HG03095 (cell line): ENCODE data around the gene DMD.

Source experiments
- ATAC-seq: cut with Tn5 transposase; IDR thresholded peaks from one replicate; pipeline ENCODE4 v1.9.1; 2021; ENCODE audit warnings: moderate library complexity; ENCODE audit not compliant: unreplicated experiment

The DMD gene

GRCh38 chrX:31547816-31548215 is 1663.5 kb downstream of the DMD start:
- no peak for ATAC-seq

DNA sequence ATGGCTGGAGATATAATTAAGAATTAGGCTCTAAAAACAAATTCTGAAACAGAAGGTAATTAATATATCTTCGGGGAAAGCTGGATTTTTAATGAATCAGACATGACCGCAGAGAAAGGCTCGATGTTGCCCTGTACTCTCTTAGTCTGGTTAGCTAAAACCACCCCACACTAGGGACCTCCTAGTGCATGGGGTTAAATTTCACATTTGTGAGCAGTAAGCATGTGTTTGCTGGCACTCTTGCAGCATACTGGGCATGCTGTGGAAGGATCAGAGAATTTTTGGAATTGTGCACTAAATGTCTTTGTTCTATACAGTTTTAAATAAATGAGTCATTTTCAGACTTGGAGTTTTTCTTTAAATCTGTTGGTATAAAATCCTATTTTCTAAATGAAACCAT is 1663.9 kb downstream of the DMD start:
- ATAC-seq, result no peak

GRCh38 chrX:31546126-31546525 is 1665.2 kb downstream of the DMD start:
- no peak for ATAC-seq

GRCh38 chrX:31545726-31546125 is 1665.6 kb downstream of the DMD start:
- no peak for ATAC-seq

DNA sequence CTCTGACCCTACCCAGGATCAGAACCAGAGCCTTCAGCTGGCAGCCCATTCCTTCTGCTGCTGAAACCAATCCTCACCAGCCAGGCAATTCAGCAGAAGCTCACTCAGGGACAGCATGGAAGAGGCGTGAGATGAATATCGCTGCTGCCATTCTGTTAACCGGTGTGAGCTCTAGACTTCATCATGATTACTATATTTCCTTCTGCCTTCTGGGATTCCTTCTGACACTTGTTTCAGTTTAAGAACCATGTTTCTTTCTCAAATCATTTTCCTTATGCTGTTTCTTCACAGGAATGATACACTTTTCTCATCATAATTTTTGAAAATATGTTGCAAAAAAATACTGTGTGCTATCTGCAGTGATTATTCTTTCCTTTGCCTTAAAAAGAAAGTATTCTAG is 1666.2 kb downstream of the DMD start:
- no peak for ATAC-seq

DNA sequence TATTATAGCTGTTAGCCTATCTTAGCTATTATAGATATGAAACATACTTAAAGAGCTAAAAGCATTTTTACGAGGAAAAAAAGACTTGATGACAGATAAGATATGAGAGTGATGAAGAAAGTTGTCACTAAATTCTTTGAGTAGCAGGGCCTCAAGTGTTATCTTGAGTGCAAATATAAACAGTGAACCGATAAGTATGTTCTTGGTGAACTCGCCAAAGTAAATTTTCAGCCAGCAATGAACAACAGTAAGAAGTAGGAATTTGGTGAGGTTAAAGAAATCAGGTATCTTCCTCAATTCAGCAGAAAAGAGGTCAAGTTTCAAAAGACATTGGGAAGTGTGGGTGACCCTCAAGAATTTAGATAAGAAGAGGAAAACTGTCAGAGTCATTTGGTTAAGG is 1667.7 kb downstream of the DMD start:
- ATAC-seq, result no peak

GRCh38 chrX:31542566-31542965 is 1668.8 kb downstream of the DMD start:
- ATAC-seq, result no peak

DNA sequence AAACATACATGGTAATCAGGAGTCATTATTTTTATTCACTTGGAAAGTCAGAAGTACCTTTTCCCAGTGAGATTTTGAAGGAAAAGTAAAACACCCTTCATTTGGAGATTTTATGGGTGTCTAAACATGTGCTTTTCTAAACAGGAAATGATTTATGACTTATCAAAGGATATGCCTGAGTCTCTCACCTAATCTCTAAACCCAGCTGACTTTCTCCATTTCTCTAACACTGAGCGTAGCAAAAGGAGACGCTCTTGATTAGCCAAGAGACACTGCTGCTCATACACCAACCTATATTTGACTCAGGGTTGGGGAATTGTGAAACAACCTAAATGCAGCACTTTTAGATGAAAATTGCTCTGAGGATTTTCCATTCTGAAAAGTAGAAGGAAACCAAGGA is 1671.0 kb downstream of the DMD start:
- no peak for ATAC-seq

DNA sequence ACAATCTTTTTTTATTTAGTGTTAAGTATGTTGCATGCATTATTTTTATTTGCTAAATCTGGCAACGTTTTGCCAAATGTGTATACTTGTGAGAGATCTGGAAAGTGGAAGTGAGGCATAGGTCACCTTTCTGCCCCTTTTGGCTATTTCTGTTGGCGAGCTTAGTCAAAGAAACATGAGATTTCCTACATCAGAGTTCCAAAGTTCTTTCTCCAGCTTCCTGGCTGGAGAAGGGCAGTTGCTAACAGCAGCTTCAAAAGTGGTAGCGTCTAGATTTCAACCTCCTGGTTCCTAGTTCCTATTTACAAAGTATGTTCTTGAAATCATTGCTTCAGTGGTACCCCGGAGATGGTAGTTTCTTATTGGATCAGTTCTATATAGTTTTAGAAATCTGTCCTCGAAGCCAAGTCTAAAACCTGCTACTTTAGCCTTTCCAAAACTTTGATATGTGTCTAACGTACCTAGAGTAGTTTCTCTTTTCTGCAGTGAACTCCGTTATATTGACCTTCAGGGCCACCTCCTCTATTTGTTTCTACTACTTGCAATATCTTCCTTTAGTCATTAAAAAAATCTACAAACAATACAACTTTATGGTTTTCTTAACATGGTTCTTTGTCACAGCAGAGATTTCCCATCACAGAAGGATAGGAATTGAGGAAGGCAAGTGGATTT is 1683.8 kb downstream of the DMD start:
- no peak for ATAC-seq

- ATAC-seq, result no peak
Measured at GRCh38 chrX:31523884-31524536, 1687.3 kb downstream of the DMD start.

DNA sequence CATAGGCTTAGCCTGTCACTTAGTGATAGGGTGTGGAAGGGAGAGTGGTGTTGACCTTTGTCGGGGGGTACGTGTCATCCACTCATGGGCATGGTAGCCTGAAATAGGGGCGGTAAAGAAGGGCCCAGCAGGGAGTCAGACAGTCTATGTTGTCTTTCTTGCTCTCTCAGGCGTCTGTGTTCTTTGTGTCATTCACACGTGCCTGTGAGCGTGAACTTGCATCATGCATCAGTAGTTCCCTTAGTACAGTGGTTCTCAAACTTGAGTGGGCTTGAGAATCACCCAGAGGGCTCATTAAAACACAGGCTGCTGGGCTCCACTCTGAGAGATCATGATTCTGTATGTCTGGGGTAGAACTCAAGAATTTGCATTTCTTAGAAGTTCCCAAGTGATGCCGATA is 1688.6 kb downstream of the DMD start:
- ATAC-seq, result no peak

- no peak for ATAC-seq
Measured at GRCh38 chrX:31521941-31522340, 1689.4 kb downstream of the DMD start.

- ATAC-seq, result no peak
Measured at GRCh38 chrX:31516527-31516926, 1694.8 kb downstream of the DMD start.

GRCh38 chrX:31508338-31508737 is 1703.0 kb downstream of the DMD start:
- no peak for ATAC-seq

DNA sequence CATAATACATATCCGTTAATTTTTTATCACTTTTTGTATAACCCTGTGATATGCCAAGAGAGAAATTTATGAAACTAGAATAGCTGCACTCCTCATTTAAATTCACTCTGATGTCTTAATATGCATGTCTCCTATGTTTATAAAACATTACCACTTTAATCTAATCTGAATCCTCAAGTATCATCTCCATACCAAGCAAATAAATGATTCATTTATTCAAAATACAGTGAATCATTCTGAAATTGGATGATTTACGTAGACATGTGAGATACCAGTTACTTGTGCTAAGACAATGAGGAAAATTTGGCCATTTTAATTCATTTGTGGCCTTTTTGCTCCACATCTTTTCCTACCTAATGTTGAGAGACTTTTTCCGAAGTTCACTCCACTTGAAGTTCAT is 1704.4 kb downstream of the DMD start:
- ATAC-seq, result no peak

DNA sequence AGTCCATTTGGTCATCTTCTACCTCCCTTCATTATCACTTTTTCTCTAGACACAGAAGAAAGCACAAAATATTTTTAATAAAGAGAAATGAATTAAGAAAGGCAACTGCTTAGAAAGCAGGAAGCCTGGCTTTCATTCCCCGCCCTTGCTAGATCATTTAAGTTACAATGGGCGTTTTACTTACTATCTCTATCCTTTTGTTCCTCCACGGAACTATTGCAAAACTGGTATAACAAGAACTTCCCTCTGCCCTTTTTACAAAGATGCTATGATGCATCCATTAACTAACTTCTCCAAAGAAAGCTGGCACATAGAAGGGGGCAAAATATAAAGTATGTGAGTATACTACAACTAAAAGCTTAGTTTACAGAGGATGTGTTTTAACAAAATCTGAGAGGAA is 1705.0 kb downstream of the DMD start:
- no peak for ATAC-seq

DNA sequence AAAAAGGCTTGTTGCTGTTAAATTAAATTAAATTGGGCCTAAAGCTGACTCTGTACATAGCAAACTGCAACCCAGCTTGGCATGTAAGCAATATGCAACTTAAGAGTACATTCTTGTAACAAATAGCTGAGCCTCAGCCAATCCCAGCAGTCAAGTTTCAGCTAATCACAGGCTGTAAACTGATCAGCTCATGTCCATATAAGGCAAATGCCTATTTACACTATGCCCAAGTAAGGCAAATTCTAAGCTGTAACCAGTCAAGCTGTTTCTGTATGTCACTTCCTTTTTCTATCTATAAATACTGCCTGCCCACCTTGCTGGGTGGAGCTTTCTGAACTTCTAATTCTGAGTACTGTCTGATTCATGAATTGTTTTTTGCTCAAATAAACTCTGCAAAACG is 1710.4 kb downstream of the DMD start:
- ATAC-seq, result no peak

- ATAC-seq, result no peak
Measured at GRCh38 chrX:31499109-31499508, 1712.2 kb downstream of the DMD start.

DNA sequence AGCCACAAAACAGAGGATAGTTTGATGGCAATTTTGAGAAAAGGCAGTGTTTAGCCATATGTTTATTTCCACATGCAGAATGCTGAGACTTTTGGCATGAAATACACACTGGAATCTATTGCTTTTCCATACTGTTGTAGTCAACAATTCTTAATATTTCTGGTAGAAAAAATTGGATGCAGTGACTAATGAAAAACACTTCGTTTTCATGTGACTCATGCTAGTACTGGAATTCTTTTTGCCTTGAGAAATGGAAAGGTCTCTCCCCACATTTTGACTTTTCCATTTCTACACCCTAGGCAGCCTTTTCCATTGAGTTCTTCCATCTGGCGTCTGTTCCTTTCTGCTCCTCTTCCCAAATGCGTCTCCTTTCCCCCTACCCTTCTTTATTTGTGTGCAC is 1714.3 kb downstream of the DMD start:
- no peak for ATAC-seq

- no peak for ATAC-seq
Measured at GRCh38 chrX:31487951-31488350, 1723.4 kb downstream of the DMD start.

GRCh38 chrX:31483336-31483735 is 1728.0 kb downstream of the DMD start:
- ATAC-seq, result no peak

DNA sequence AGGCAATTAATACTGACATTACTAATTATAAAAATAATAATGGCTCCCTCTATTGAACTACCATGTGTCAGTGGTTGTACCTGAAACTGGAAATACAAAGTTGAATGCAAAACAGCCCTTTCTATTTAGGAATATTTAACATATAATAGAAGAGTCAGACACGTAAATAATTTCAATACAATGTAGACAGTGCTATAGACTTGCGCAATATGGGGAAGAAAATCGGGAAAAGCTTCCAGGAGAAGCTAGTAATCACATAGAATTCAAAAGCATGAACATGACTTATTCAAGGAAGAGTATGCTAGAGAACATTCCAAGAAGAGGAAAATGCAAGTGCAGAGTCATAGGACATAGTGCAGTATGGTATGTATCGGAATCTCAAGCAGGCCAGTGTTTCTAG is 1730.7 kb downstream of the DMD start:
- ATAC-seq, result no peak

DNA sequence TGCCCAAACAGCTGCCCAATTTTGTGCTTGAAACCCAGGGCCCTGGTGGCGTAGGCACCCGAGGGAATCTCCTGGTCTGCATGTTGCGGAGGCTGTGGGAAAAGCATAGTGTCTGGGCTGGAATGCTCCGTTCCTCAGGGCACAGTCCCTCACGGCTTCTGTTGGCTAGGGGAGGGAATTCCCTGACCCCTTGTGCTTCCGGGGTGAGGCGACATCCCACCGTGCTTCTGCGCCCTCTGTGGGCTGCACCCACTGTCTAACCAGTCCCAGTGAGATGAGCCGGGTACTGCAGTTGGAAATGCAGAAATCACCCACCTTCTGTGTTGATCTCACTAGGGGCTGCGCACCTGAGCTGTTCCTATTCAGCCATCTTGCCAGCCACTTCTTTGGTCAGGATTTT is 1740.1 kb downstream of the DMD start:
- ATAC-seq, result no peak
